ENCODE measurements around the gene AKAP6.

AKAP6 gene

DNA sequence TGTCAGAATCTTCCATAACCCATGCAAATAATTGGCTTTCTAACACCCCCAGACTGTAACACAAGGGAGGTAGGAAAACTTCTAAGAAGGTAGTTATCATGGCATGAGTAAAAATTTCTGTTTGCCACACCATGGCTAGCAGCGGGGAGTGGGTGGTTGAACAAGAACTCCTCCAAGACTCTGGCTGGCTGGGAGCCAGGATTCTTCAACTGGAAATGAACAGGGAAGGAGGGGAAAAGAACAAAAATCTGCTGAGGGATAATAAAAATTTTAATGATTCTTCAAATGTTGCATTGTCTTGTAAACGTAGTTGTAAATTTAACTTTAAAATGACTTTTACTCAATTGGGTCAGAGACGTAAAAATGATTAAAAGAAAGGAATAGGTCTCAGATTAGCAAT lies 78.9 kb downstream of the AKAP6 start:
- TF ChIP-seq, protein P1, sequence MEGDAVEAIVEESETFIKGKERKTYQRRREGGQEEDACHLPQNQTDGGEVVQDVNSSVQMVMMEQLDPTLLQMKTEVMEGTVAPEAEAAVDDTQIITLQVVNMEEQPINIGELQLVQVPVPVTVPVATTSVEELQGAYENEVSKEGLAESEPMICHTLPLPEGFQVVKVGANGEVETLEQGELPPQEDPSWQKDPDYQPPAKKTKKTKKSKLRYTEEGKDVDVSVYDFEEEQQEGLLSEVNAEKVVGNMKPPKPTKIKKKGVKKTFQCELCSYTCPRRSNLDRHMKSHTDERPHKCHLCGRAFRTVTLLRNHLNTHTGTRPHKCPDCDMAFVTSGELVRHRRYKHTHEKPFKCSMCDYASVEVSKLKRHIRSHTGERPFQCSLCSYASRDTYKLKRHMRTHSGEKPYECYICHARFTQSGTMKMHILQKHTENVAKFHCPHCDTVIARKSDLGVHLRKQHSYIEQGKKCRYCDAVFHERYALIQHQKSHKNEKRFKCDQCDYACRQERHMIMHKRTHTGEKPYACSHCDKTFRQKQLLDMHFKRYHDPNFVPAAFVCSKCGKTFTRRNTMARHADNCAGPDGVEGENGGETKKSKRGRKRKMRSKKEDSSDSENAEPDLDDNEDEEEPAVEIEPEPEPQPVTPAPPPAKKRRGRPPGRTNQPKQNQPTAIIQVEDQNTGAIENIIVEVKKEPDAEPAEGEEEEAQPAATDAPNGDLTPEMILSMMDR (IDR thresholded peaks at IDR 0.05; ENCODE audit: low read depth, low read length, missing control alignments): no peak
- DNase-seq (ENCODE audit: low read depth): no peak
- in situ Hi-C loops (cut with HindIII; ENCODE audit: low sequenced_read_pairs): no loop called here
- H3K4me3 ChIP-seq (ENCODE audit: low read depth, low read length): no peak overlapping the region

DNA sequence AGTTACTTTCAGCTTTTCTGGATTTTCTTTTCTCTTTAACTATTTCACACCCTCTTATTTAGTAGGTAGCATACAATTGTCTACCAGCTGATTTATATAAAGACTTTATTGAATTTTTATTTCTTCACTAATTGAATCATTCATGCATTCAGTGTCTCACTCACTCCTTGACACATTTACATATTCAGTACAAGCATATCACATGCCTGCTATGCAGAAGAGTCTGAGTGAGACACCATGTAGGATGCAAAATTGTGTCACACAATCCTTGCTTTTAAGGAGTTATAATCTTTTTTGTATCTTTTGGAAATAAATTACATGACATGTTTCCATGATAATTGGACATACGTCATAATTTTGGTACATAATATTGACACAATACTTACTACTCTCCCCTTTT lies 83.0 kb downstream of the AKAP6 start:
- H3K4me3 ChIP-seq (ENCODE audit: low read depth, low read length): no peak overlapping the region
- TF ChIP-seq, protein P1 (IDR thresholded peaks at IDR 0.05; ENCODE audit: low read depth, low read length, missing control alignments): no peak
- no peak for DNase-seq (ENCODE audit: low read depth)
- in situ Hi-C loops (cut with HindIII; ENCODE audit: low sequenced_read_pairs): no loop called here

DNA sequence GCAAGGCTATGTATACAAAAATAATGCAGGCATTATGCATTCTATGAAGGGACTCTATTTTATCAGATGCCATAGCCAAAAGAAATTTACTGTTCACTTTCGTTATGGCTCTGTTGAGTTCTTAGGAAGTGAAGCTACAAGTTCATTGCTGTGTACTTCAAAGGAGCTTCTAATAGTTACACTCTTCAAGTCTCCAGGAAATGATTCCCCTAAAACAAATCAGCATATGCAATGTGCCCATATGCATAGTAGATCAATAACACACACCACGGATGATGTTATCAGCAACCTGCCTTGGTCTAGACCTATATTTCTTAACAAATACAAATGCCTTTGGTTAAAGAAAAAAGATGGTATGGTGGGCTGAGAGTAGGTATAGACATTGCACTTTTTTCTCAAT lies 83.4 kb downstream of the AKAP6 start:
- in situ Hi-C loops (cut with HindIII; ENCODE audit: low sequenced_read_pairs): no loop called here
- TF ChIP-seq, protein P1 (IDR thresholded peaks at IDR 0.05; ENCODE audit: low read depth, low read length, missing control alignments): no peak
- H3K4me3 ChIP-seq (ENCODE audit: low read depth, low read length): no peak overlapping the region
- DNase-seq (ENCODE audit: low read depth): no peak

DNA sequence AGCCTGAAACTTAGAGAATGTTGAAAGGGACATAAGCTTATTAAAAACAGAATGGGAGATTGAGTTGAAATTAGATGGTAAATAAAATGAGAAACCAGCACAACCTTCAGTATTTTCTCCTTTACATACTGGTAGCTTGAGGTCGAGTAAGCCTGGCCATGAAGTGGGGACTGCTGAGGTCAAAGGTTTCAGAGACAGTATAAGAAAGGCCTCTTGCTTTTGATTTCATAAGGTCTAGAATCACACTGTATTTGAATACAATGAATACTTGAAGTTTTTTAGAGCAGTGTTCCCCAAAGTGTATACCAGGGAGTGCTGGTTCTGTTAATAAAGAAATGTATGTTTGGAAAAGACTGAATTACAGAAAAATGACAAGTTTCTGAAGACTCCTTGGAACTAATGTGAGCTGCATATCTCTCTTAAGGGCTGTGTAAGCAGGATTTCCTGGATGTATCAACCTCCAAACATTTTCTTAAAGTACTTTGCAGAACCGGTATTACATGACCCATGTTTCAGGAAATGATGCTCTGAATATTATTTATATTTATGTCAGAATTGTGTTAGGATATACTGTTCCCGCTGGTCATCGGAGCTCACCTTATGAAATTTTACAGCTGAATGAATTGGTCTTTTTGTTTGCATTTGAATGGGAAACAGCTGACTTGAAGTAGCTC lies 85.0 kb downstream of the AKAP6 start:
- no peak overlapping the region for H3K4me3 ChIP-seq (ENCODE audit: low read depth, low read length)
- DNase-seq (ENCODE audit: low read depth): no peak
- TF ChIP-seq, protein P1 (IDR thresholded peaks at IDR 0.05; ENCODE audit: low read depth, low read length, missing control alignments): no peak
- in situ Hi-C loops (cut with HindIII; ENCODE audit: low sequenced_read_pairs): no loop called here

DNA sequence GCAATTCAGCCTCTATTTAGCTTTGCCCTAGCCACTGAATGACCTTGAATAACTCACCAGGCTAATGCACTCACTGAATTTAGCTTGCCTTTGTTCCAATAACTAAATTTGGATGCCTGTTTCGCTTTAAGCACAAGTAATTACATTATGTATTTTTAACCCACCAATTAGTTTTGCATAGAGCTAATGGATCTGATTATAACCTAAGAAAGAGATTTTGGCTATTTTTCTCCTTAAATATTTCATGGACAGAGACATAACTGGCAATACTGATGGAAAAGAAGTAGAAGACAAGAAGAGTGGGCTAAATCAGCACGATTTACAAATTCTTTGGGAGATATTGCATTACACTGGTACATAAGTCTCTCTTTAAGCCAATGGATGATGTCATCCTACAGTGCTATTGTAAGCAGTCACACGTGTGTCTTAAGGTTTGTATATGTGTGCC lies 85.7 kb downstream of the AKAP6 start:
- TF ChIP-seq, protein P1 (IDR thresholded peaks at IDR 0.05; ENCODE audit: low read depth, low read length, missing control alignments): no peak
- no peak for DNase-seq (ENCODE audit: low read depth)
- H3K4me3 ChIP-seq (ENCODE audit: low read depth, low read length): no peak overlapping the region
- in situ Hi-C loops (cut with HindIII; ENCODE audit: low sequenced_read_pairs): no loop called here

DNA sequence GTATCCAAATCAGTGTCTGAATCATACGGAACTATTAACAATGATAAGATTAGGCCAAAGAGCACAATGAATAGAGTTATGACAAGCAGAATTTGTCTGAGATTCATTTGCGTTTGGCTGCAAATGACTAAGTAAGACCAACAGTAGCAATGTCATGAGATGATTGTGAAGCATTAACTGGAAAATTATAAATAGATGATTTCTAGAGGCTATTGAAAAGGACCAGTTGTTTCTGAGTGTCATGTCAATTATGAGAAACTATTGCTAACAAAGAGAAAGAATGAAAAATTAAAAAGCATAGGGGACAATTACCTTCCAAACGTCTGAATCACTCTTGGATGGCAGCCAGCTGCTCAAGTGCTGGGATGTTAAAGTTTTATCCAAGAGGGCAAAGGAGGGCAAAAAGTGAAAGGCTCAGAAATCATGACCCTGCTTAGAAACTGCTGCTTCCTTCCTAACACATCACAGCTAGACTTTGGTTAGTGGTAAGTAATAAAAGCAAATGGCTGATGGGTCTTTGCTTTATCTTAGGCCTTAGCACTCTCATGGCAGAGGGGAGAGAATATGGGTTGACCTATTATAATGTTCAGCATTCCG lies 89.0 kb downstream of the AKAP6 start:
- no peak for DNase-seq (ENCODE audit: low read depth)
- TF ChIP-seq, protein P1 (IDR thresholded peaks at IDR 0.05; ENCODE audit: low read depth, low read length, missing control alignments): no peak
- no peak overlapping the region for H3K4me3 ChIP-seq (ENCODE audit: low read depth, low read length)
- in situ Hi-C loops (cut with HindIII; ENCODE audit: low sequenced_read_pairs): no loop called here
